IgD-negative memory B cell (primary cell): ENCODE data around the gene TRPM2. TPM values are rescaled to one million over a fixed set of nuclear protein-coding genes. Genes with fewer than 3 reads are reported as not detected.

Source experiments
- H3K27ac Mint-ChIP-seq, 3 donors: one replicate each; pipeline ENCODE4 v1.8.0; 2020 to 2022; ENCODE audit warnings: mild to moderate bottlenecking in 3 of 3, mixed read lengths in 3 of 3, moderate library complexity in 1 of 3
- H3K27me3 Mint-ChIP-seq: one replicate; pipeline ENCODE4 v1.8.0; 2021; ENCODE audit warnings: mixed read lengths
- H3K36me3 Mint-ChIP-seq: one replicate; pipeline ENCODE4 v1.8.0; 2020; ENCODE audit warnings: mild to moderate bottlenecking, mixed read lengths
- H3K4me1 Mint-ChIP-seq, 3 donors: one replicate each; pipeline ENCODE4 v1.8.0; 2020 to 2022; ENCODE audit warnings: mixed read lengths in 3 of 3, mild to moderate bottlenecking in 1 of 3
- H3K4me3 Mint-ChIP-seq, 4 donors: one replicate each; pipeline ENCODE4 v1.8.0; 2020 to 2022; ENCODE audit warnings: mild to moderate bottlenecking in 4 of 4, mixed read lengths in 4 of 4, moderate library complexity in 3 of 4
- H3K9me3 Mint-ChIP-seq, 3 donors: one replicate each; pipeline ENCODE4 v1.8.0; 2020 to 2021; ENCODE audit warnings: mixed read lengths in 3 of 3, mild to moderate bottlenecking in 1 of 3
- polyA plus RNA-seq: library from polyadenylated mRNA; unstranded; fragments of 300-500 nt; fragmentation: Illumina TruSeq; gene quantifications from one replicate; pipeline ENCODE4 v1.2.3, GENCODE V29; 2021

Gene TRPM2
- polyA plus RNA-seq, 1 donor from 2014 or later = 5.1 TPM

DNA sequence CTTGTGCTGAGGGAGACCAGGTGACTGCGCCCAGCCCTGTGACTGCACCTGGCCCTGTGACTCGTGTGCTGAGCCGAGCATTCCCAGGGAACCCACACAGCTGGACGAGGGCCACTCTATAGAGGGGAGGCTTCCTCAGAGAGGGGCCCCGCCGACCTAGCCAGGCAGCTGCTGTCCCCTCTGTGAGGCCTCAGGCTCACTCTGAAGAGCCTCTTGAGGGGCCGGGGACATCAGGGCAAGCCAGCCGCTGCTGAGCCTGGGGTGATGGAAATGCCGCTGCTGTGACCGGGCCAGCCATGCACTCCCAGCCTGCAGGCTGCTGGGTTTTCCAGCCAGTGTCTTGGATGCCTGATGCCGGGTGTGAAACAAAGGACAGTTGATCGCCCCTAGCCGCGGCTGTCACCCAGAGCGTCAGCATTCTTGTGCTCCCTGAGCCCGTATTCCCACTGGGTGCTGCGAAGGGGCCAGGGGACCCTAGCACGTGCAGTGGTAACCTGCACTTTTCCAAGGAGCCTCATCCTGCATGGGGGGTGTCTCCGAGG is 36.1 kb upstream of the TRPM2 start:
- Mint-ChIP-seq H3K9me3 (no peaks in the 10 kb centered on the region), H3K4me1 (no peaks in the 10 kb centered on the region), H3K27ac (no peak overlapping the region), H3K36me3 (no peaks in the 10 kb centered on the region), H3K4me3 (no peak overlapping the region), H3K27me3 (no peaks in the 10 kb centered on the region)

DNA sequence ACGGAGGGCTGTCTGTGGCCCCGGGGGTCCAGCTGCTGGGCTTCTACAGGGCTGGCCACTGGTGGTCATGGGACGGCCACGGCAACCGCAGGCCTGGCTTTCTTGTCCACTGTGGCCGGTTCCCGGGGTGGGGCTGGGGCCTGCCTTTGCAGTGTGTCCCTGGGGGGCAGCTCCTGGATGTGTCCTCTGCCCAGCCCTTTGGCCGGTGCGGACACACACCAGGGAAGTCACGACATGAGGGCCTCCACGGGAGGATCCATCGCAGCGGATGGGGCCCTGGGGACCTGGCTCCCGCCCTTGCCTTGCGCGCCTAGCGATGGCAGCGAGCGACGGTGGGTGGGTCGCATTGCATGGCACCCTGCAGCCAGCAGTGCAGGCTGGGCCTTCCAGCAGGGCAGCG is 35.5 kb upstream of the TRPM2 start:
- no peaks in the 10 kb centered on the region for H3K9me3 Mint-ChIP-seq
- no peaks in the 10 kb centered on the region for H3K36me3 Mint-ChIP-seq
- peak overlapping the region in 1 of 4 donors; percentile 43 for H3K4me3 Mint-ChIP-seq
- no peak overlapping the region for H3K27ac Mint-ChIP-seq
- no peaks in the 10 kb centered on the region for H3K4me1 Mint-ChIP-seq
- H3K27me3 Mint-ChIP-seq = no peaks in the 10 kb centered on the region

DNA sequence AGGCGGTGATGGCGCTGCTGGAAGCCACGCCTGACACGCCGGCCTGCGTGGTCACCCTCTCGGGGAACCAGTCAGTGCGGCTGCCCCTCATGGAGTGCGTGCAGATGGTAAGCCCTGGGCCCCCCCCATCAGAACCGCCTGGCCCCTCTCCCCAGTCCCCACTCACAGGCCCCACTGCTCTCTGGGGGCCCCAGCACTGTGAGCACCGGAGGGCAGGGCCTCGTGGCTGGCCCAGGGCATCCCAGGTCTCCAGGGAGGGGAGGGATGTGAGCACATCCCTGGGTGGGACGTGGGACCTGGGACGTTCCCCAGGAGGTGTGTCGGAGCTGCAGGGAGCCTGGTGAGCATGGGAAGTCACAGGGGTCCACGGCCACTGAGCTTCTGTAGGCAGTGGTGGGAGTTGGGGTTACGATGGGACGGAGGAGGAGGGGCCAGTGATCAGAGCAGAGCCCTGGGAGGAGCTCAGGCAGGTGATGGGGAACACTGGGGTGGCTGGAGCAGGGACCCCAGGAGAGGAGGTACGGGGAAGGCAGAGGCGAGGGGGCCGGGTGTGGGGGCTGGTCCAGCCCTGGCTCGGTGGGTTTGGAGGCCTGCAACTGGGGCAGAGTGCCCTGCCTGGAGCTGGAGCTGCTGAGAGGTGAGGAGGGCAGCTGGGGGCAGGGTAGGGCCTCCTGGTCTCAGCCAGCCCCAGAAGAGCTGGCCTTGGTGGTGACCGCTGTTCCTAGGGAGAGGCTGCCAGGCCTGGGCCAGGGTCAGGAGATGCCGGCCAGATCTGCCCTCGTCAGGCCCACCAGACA is 34.7 kb upstream of the TRPM2 start:
- Mint-ChIP-seq H3K9me3 (no peaks in the 10 kb centered on the region), H3K36me3 (no peaks in the 10 kb centered on the region), H3K4me1 (no peaks in the 10 kb centered on the region), H3K27ac (peak overlapping the region in 1 of 3 donors; percentile 56), H3K4me3 (no peak overlapping the region), H3K27me3 (no peaks in the 10 kb centered on the region)

DNA sequence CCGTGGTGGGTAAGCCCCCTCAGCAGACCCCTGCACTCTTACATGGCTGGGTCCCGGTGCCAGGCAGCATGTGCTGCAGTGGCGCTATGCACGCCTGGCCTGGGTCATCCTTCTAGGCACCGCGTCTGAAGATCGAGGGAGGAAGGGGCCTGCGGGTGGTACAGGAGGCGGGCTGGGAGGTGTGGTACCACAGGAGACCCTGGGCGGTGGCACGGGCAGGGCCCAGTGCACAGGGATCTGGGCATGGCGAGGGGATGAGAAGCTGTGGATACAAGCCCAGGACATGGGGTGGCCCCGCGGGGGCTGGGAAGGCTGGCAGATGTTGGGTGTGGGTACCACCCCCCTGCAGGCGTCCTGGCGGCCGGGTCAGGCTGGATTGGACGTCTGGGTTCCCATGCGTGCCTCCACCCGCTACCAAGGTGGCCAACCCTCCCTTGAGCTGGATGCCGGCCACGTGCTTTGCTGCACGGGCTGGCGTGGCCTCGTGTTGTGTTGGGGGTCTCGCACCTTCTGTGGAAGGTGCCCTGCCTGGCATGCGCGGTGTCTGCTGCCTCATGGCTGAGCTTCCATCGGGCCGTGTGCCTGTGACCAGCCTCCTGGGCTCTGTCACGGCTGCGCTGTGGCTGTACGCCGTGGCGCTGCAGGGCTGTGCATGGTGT is 33.9 kb upstream of the TRPM2 start:
- Mint-ChIP-seq H3K27me3 (no peaks in the 10 kb centered on the region), H3K4me1 (no peaks in the 10 kb centered on the region), H3K9me3 (no peaks in the 10 kb centered on the region), H3K4me3 (no peak overlapping the region), H3K27ac (peak overlapping the region in 1 of 3 donors; percentile 56), H3K36me3 (no peaks in the 10 kb centered on the region)

DNA sequence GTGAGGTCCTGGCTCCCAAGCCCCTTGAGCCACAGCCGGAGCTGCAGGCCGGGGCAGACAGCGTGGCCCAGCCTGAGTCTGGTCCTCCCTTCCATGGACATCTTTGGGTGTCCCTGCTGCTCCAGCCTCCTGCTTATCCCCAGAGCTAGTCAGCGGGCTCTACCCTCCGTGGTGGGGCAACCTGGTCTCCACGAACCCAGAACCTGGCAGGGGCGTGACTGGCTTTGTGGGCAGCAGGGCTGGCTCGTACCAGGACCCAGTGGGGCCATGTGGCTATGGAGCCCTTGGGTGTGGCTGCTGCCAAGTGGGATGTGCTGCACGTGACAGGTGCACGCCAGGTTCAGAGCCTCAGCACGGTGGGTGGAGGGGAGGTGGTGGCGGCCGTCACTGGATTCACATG is 32.6 kb upstream of the TRPM2 start:
- Mint-ChIP-seq H3K4me3 (no peak overlapping the region), H3K27ac (peak overlapping the region in 1 of 3 donors; percentile 71), H3K36me3 (no peaks in the 10 kb centered on the region), H3K4me1 (no peaks in the 10 kb centered on the region), H3K27me3 (no peaks in the 10 kb centered on the region), H3K9me3 (no peaks in the 10 kb centered on the region)

DNA sequence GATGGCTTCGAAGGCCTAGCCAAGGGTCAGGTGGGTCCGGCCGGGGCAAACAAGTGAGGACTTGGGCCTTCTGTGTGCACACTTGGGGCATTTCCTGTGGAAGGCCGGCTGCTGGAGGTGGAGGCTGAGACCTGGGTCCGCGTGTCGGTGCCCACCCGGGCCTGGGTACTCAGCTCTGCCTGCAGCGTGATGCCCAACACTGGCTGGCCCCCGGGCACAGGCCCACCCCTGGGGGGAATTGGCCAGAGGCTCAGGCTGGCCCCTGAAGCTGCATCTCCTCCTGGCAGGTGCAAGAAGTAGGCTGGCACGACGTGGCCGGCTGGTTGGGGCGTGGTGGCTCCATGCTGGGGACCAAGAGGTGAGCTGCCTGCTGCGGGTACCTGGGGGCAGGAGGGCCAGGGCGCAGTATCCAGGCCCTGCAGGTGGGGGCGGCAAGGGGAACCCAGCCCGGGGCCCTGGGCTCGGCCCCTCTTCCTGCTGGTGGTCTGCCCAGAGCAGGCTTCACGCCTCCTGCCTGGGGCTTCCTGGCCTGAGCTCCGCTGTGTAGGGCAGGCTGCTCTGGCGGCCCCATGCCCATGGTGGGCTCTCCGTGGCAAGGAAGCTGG is 31.5 kb upstream of the TRPM2 start:
- Mint-ChIP-seq H3K27ac (no peak overlapping the region), H3K36me3 (no peaks in the 10 kb centered on the region), H3K9me3 (no peaks in the 10 kb centered on the region), H3K4me3 (no peak overlapping the region), H3K4me1 (no peaks in the 10 kb centered on the region), H3K27me3 (no peaks in the 10 kb centered on the region)

DNA sequence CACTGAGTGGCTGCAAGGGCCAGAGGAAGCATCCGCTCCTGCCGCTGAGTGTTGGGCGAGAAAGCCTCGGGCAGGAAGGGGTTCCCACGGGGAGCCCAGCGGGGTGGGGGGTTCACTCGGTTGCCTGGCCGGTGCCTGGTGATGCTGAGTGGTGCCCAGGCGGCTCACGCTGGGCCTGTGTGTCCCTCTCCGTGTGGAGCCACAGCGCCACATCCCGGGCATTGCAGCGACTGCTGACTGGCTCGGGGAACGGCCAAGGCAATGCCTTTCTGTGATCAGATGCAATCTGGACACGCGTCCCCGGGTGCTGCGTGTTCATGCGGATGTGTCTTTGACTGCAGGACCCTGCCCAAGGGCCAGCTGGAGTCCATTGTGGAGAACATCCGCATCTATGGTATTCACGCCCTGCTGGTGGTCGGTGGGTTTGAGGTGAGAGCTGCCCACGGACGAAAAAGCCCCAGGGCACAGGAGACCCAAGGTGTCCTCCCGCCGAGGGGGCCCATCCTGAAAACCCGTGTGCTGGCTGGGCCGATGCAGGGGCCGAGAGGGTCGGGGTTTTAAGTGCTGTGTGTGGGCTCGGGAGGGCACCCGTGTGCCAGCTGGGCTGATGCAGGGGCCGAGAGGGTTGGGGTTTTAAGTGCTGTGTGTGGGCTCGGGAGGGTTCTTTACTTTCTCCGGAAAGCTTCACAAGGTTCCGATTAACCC is 30.6 kb upstream of the TRPM2 start:
- Mint-ChIP-seq H3K36me3 (no peaks in the 10 kb centered on the region), H3K27ac (no peak overlapping the region), H3K9me3 (no peaks in the 10 kb centered on the region), H3K4me3 (peak overlapping the region in 1 of 4 donors; percentile 33), H3K4me1 (no peaks in the 10 kb centered on the region), H3K27me3 (no peaks in the 10 kb centered on the region)

DNA sequence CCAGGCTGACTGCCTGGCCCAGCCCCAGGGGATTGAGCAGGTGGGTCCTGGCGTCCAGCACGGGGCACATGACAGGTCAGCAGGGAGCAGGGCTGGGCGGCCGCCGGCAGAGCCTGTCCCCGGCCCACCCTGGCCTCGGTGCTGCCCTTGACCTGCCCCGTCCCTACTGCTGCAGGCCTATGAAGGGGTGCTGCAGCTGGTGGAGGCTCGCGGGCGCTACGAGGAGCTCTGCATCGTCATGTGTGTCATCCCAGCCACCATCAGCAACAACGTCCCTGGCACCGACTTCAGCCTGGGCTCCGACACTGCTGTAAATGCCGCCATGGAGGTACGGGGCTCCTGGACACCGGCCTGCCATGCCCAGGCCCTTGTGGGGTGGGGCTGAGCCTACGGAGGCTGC is 29.8 kb upstream of the TRPM2 start:
- Mint-ChIP-seq H3K36me3 (no peaks in the 10 kb centered on the region), H3K27ac (no peak overlapping the region), H3K9me3 (no peaks in the 10 kb centered on the region), H3K4me1 (no peaks in the 10 kb centered on the region), H3K27me3 (no peaks in the 10 kb centered on the region), H3K4me3 (no peak overlapping the region)

DNA sequence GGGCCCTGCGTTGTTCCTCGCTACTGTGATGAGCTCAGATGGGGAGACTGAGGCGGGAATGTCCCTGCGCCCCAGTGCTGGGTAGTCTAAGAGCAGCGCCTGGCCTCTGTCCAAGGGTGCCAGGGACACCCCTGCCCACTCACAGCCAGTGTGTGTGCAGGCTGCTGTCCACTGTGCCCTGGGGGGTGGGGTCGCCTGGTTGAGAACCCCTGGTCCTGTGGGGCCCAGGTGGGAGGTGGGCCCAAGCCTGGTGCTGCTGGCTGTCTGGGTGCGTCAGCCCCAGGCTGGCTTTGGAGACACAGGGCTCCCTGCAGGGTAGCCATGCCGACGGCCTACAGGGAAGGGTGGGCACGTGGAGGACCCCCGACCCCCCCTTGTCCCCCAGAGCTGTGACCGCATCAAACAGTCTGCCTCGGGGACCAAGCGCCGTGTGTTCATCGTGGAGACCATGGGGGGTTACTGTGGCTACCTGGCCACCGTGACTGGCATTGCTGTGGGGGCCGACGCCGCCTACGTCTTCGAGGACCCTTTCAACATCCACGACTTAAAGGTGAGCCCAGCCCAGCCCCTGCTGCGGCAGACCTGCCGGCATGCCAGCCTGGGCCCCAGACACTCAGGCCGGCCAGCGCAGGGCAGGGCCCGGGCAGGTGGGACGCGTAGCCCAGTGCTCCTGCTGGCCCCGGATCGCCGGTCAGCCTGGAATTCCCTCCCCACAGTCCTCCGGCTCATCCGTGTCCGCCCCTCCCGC is 29.1 kb upstream of the TRPM2 start:
- H3K27me3 Mint-ChIP-seq = no peaks in the 10 kb centered on the region
- H3K9me3 Mint-ChIP-seq = no peaks in the 10 kb centered on the region
- no peaks in the 10 kb centered on the region for H3K36me3 Mint-ChIP-seq
- no peaks in the 10 kb centered on the region for H3K4me1 Mint-ChIP-seq
- H3K27ac Mint-ChIP-seq = no peak overlapping the region
- H3K4me3 Mint-ChIP-seq = no peak overlapping the region

DNA sequence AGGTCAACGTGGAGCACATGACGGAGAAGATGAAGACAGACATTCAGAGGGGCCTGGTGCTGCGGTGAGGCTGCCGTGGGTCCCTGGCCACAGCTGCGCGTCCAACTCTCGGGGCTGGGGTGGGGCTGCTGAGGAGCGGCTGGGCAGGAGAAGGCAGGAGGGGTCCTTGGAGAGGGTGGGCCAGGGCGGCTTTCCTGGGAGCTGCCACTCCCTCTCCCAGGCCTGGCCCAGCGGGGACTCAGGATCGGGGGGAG is 28.6 kb upstream of the TRPM2 start:
- Mint-ChIP-seq H3K4me3 (no peak overlapping the region), H3K27ac (no peak overlapping the region), H3K27me3 (no peaks in the 10 kb centered on the region), H3K9me3 (no peaks in the 10 kb centered on the region), H3K4me1 (no peaks in the 10 kb centered on the region), H3K36me3 (no peaks in the 10 kb centered on the region)

DNA sequence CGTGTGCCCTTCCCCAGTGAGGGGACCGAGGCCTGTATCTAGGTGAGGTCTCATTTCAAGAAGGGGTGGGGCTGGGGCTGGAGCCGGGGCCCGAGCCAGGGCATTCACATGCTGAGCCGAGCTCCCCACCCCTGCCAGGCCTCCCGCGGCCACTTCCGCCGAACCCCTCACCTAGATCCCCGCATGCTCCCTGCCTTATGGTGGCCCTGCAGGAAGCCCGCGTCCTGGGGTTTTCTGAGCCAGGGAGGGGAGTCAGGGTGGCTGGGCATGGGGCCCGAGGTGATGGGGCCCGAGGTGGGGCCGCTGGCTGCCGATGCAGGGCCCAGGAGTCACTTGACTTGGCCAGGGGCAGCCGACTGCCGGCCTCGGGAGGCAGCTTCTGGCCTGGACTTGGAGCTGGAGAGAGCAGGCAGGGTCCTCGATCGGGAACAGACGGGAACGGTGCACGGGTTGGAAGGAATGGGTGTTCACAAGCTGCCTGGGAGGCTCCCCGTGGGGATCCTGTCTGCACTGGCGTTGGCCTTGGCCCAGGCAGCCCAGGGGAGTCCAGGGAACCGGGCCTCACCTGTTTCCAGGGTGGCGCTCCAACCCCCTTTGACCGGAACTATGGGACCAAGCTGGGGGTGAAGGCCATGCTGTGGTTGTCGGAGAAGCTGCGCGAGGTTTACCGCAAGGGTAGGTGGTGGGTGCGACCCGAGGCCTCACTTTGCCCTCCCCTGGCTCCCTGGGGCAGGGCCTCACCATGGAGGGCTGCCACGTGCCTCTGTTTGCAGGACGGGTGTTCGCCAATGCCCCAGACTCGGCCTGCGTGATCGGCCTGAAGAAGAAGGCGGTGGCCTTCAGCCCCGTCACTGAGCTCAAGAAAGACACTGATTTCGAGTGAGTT is 27.8 kb upstream of the TRPM2 start:
- H3K4me1 Mint-ChIP-seq = no peaks in the 10 kb centered on the region
- no peaks in the 10 kb centered on the region for H3K9me3 Mint-ChIP-seq
- H3K4me3 Mint-ChIP-seq = no peak overlapping the region
- no peak overlapping the region for H3K27ac Mint-ChIP-seq
- H3K27me3 Mint-ChIP-seq = no peaks in the 10 kb centered on the region
- no peaks in the 10 kb centered on the region for H3K36me3 Mint-ChIP-seq

DNA sequence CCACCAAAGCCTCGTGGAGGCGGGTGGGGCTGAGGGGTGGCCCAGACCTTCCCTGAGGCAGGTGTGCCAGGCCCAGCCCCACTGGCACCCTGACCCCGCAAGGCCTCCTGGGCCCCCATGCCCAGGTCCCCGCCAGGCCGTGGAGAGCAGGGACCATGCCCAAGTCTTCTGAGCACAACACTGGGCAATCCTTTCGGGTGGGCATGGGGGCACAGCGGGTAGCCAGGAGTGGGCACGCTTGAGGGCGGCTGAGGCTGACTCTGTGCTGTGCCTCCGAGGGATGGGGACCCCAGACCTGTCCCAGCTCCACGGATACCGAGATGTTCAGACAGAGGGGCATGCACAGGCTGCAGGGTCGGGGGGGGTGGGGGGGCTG is 27.2 kb upstream of the TRPM2 start:
- Mint-ChIP-seq H3K9me3 (no peaks in the 10 kb centered on the region), H3K27ac (no peak overlapping the region), H3K36me3 (no peaks in the 10 kb centered on the region), H3K4me3 (no peak overlapping the region), H3K27me3 (no peaks in the 10 kb centered on the region), H3K4me1 (no peaks in the 10 kb centered on the region)

DNA sequence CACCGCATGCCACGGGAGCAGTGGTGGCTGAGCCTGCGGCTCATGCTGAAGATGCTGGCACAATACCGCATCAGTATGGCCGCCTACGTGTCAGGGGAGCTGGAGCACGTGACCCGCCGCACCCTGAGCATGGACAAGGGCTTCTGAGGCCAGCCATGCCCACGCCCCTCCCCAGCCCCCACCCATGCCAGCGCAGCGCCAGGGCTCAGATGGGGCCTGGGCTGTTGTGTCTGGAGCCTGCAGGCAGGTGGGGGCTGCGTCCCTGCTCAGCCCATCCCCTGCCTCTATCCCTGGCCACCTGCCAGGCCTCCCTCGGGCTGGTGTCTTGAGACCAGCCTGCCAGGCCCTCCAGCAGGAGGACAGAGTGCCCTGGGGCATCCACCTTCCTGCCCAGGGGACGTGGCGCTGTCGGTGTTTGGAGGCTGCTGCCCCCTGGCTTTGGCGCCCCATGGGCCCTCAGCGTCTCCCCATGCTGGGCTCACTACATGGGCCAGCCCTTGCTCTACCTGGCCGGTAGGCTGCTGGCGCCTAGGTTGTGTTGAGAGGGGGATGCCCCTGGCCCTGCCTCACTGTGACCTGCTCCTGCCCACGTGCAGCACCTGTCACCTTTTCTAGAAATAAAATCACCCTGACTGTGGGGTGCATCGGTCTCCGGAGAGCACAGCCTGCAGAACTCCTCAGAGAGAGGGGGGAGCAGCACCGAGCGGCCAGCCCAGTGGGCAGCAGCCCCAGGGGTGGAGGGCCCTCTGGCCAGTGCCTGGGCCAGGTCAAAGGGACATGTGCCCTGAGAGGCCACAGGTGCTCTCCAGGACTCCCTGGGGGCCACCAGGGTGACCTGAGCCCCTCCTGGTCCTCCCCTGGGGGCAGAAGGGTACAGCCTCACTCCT is 26.5 kb upstream of the TRPM2 start:
- no peaks in the 10 kb centered on the region for H3K9me3 Mint-ChIP-seq
- H3K36me3 Mint-ChIP-seq = no peaks in the 10 kb centered on the region
- no peak overlapping the region for H3K27ac Mint-ChIP-seq
- H3K27me3 Mint-ChIP-seq = no peaks in the 10 kb centered on the region
- H3K4me3 Mint-ChIP-seq = peak overlapping the region in 1 of 4 donors; percentile 45
- no peaks in the 10 kb centered on the region for H3K4me1 Mint-ChIP-seq
